Measurements from ENCODE around the gene TTBK2. TPM values are rescaled to one million over a fixed set of nuclear protein-coding genes. Genes with fewer than 3 reads are reported as not detected.
A peak's percentile ranks its signal among the peaks of the same experiment; 100 is the strongest.
"Not testable (repeated sequence)": the region's sequence is repeated elsewhere in the genome, so short reads cannot be mapped to it uniquely, and the experiment has no call there.

Gene TTBK2
- total RNA-seq, 2 donors from 2014 or later, result 15.1 to 20.0 TPM

DNA sequence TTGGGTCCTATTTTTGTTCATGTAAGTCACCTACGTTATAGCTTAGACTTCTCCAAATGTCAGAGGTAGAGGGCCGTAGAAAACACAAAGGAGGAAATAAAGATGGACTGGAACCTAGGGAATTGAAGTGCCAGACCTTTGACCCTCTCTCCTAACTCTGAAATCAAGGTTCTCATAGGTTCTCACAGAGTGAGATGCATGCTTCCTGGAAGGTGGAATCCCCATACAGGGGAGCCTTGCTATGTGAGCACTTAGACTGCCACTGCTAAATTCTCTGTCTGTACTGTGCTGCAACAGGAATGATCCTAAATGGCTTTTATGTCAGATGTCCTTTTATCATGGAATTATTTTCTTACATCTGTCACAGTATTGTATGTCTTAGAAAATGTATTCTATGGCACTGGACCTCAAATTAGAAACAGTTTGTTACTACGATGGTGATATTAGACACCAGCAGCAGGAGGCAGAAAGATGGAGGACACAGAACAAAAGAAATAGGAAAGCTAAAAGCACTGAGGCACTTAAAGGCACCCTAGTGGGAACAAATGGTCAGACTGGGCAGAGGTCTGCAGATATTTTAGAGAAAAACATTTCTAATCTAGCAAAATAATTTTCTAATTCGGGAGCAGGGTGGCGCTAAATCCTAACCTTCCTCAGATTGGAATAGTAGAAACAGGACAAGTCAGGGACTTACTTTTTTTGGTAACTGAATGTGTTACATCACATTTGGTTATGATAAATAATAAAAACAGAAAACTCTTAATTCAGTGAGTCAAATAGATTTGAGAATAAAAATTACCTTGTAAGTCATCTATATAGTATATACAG lies 123.4 kb downstream of the TTBK2 start:
- H3K4me3 Mint-ChIP-seq, result no peak overlapping the region
- no peaks in the 10 kb centered on the region for H3K9me3 ChIP-seq (ENCODE audit: control insufficient read depth, low read length, poor library complexity, severe bottlenecking)
- ATAC-seq, result no peak
- H3K27me3 Mint-ChIP-seq, result no peaks in the 10 kb centered on the region
- H3K36me3 Mint-ChIP-seq (ENCODE audit: low read depth), result peaks cover 11% of the 10 kb centered on the region
- no peak for DNase-seq
- no peak overlapping the region for H3K27ac Mint-ChIP-seq
- H3K4me1 Mint-ChIP-seq, result peaks cover 13% of the 10 kb centered on the region

DNA sequence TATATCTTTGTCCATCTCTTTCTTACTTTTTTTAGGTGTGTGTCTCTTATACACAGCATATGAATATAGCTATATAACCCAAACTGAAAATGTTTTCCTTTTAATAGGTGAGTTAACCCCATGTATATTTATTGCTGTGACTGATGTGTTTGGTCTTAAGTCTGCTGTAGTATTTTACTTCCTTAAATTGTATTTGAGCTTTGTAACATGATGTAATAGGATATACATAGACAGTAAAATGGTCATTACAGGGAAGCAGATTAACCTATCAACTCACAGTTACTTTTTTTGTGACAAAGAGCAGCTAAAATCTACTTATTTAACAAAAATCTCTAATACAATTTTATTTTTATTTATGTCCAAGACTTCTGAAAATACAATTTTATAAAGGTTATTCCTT lies 131.9 kb downstream of the TTBK2 start:
- peaks cover 5% of the 10 kb centered on the region for H3K4me1 Mint-ChIP-seq
- H3K36me3 Mint-ChIP-seq (ENCODE audit: low read depth), result peaks cover 8% of the 10 kb centered on the region
- ATAC-seq (no peak), DNase-seq (no peak)
- no peak overlapping the region for H3K27ac Mint-ChIP-seq
- H3K4me3 Mint-ChIP-seq, result no peak overlapping the region
- no peaks in the 10 kb centered on the region for H3K9me3 ChIP-seq (ENCODE audit: control insufficient read depth, low read length, poor library complexity, severe bottlenecking)
- H3K27me3 Mint-ChIP-seq, result no peaks in the 10 kb centered on the region

DNA sequence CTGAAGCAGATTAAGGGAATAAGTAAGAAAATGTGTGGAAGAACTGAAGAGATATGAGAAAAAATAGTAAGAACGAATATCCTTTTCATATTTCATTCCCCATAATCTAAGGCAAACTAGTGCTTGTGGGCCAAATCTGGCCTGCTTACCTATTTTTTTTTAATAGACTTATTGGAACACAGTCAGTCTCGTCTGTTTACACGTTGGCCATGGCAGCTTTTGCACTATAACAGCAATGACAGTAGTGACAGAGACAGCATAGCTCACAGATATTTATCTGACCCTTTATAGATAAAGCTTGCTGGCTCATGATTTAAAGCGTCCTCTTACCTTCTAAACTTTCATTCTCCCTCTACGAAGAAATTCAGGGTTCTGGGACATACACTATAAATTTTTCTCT lies 133.6 kb downstream of the TTBK2 start:
- peaks cover 5% of the 10 kb centered on the region for H3K4me1 Mint-ChIP-seq
- H3K27me3 Mint-ChIP-seq, result no peaks in the 10 kb centered on the region
- no peak for DNase-seq
- no peak for ATAC-seq
- no peak overlapping the region for H3K27ac Mint-ChIP-seq
- no peaks in the 10 kb centered on the region for H3K9me3 ChIP-seq (ENCODE audit: control insufficient read depth, low read length, poor library complexity, severe bottlenecking)
- no peak overlapping the region for H3K4me3 Mint-ChIP-seq
- H3K36me3 Mint-ChIP-seq (ENCODE audit: low read depth), result peaks cover 13% of the 10 kb centered on the region

DNA sequence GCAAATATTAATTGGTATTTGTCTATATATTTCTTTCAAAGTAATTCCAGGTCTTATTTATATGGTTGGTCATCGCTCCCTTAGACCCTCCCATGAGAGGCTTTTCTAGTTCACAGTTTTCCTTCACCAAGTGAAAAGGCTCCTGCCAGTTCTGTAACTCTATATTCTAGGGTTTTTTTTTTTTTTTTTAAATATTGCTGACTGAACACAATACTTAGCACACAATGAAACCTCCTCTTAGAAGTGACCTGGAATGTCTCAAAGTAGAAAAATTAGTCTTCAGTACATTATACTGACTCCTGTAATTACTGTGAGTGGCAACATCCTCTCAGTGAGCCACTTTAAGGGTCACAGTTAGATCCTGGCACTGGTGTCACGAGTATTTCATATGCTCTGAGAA lies 135.0 kb downstream of the TTBK2 start:
- no peak overlapping the region for H3K4me3 Mint-ChIP-seq
- no peaks in the 10 kb centered on the region for H3K9me3 ChIP-seq (ENCODE audit: control insufficient read depth, low read length, poor library complexity, severe bottlenecking)
- H3K27ac Mint-ChIP-seq, result no peak overlapping the region
- peaks cover 5% of the 10 kb centered on the region for H3K4me1 Mint-ChIP-seq
- H3K27me3 Mint-ChIP-seq, result no peaks in the 10 kb centered on the region
- H3K36me3 Mint-ChIP-seq (ENCODE audit: low read depth), result peaks cover 9% of the 10 kb centered on the region
- ATAC-seq, result no peak
- DNase-seq, result no peak

DNA sequence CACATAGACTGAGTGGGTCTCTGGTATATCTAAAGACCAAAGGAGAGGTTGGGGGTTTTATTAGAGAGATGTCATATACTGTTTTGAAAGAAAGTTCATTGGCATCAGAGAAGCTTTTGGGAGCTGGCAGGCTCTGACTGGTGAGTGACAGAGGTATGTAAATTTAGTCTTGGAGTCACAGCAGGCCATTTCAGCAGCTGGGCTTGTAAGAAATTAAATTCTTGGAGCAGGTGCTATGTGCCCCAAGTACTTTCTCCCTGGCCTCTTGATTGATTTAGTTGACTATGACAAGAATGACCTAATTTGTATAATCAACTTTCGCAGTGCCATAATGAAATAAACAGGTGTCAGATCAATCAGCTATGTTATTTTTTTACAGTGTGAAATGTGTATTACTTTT lies 135.9 kb downstream of the TTBK2 start:
- Mint-ChIP-seq H3K4me1 (peaks cover 5% of the 10 kb centered on the region), H3K27me3 (no peaks in the 10 kb centered on the region), H3K4me3 (no peak overlapping the region), H3K27ac (no peak overlapping the region), H3K36me3 (ENCODE audit: low read depth) (peaks cover 9% of the 10 kb centered on the region)
- H3K9me3 ChIP-seq (ENCODE audit: control insufficient read depth, low read length, poor library complexity, severe bottlenecking), result no peaks in the 10 kb centered on the region
- no peak for DNase-seq
- no peak for ATAC-seq

DNA sequence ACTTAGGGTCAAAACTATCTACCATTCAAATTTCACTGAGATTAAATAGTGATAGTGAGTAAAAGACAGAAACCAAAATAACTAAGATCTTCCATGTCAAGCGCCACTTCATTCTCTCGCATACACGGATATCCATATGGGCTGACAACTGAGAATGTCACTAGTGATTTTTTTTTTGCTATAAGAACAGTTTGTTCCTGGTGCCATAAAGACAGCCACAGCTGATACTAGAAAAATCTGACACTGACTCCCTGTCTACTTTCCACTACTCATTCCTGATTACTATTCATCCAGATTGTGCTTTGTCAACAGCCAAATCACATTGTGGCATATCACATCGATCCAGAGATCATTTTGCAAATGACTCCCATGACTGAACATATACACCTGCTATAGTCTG lies 137.9 kb downstream of the TTBK2 start:
- DNase-seq (no peak), ATAC-seq (no peak)
- no peaks in the 10 kb centered on the region for H3K9me3 ChIP-seq (ENCODE audit: control insufficient read depth, low read length, poor library complexity, severe bottlenecking)
- Mint-ChIP-seq H3K4me1 (peaks cover 2% of the 10 kb centered on the region), H3K27ac (no peak overlapping the region), H3K27me3 (no peaks in the 10 kb centered on the region), H3K4me3 (no peak overlapping the region), H3K36me3 (ENCODE audit: low read depth) (peaks cover 9% of the 10 kb centered on the region)

DNA sequence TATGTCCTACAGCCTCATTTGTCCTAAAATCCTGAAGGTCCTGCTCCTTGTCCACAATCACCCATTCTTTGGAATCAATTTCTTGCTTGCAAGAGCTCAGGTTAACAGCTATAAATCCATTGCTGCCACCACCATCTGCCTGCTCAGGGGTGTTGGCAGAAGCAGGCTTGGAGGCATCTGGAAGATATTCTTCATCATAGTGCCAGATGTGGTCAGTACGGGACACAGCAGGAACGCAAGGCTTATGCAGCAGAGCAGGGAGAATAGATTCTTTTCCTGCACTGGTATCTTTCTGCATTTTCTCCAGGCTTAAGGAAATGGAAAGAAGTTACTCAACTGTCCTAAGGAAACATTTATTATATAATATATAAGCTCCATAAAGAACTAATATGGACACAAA lies 145.2 kb downstream of the TTBK2 start:
- no peaks in the 10 kb centered on the region for H3K9me3 ChIP-seq (ENCODE audit: control insufficient read depth, low read length, poor library complexity, severe bottlenecking)
- Mint-ChIP-seq H3K27ac (no peak overlapping the region), H3K36me3 (ENCODE audit: low read depth) (peaks cover 12% of the 10 kb centered on the region), H3K4me3 (no peak overlapping the region), H3K27me3 (no peaks in the 10 kb centered on the region), H3K4me1 (peaks cover 6% of the 10 kb centered on the region)
- ATAC-seq (no peak), DNase-seq (no peak)

DNA sequence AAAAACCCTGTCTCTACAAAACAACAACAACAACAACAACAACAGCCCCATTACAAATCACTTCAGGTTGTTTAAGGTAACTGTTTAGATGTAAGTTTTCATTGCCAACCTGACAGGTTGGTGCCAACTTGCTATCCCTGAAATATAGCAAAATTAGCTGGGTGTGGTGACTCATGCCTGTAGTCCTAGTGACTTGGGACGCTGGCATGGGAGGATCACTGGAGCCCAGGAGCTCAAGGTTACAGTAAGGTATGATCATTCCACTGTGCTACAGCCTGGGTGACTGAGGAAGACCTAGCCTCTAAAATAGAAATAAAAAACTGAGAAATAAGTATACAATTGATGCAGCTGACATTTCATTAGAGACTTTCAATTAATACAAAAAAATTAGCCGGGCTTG lies 147.7 kb downstream of the TTBK2 start:
- no peaks in the 10 kb centered on the region for H3K9me3 ChIP-seq (ENCODE audit: control insufficient read depth, low read length, poor library complexity, severe bottlenecking)
- ATAC-seq, result no peak
- Mint-ChIP-seq H3K4me3 (no peak overlapping the region), H3K27ac (peak overlapping the region; percentile 80), H3K4me1 (peaks cover 6% of the 10 kb centered on the region), H3K36me3 (ENCODE audit: low read depth) (peaks cover 12% of the 10 kb centered on the region), H3K27me3 (no peaks in the 10 kb centered on the region)
- DNase-seq, result no peak

DNA sequence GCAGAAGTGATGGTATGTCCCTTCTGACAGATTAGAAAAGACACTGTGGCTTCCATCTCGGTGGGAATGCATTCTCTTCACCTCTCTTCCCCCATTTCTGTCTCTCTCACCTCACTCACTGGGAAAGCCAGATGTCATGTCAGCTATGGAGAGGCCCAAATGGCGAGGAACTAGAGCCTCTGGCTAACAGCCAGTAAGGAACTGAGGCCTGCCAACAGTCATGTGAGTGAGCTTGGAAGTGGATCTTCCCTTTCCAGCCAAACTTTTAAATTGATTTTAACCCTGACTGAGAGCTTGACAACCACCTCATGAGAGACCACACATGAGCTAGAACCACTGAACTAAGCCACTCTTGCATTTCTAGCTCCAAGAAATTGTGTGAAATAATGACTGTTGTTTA lies 148.4 kb downstream of the TTBK2 start:
- ATAC-seq (no peak), DNase-seq (no peak)
- peaks cover 10% of the 10 kb centered on the region for H3K36me3 Mint-ChIP-seq (ENCODE audit: low read depth)
- no peak overlapping the region for H3K27ac Mint-ChIP-seq
- H3K9me3 ChIP-seq (ENCODE audit: control insufficient read depth, low read length, poor library complexity, severe bottlenecking), result no peaks in the 10 kb centered on the region
- peaks cover 6% of the 10 kb centered on the region for H3K4me1 Mint-ChIP-seq
- H3K4me3 Mint-ChIP-seq, result no peak overlapping the region
- no peaks in the 10 kb centered on the region for H3K27me3 Mint-ChIP-seq

DNA sequence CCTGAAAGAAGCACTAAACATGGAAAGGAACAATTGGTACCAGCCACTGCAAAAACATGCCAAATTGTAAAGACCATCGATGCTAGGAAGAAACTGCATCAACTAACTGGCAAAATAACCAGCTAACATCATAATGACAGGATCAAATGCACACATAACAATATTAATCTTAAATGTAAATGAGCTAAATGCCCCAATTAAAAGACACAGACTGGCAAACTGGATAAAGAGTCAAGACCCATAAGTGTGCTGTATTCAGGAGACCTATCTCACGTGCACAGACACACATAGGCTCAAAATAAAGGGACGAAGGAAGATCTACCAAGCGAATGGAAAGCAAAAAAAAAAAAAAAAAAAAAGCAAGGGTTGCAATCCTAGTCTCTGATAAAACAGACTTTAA lies 154.5 kb downstream of the TTBK2 start:
- H3K4me3 Mint-ChIP-seq; DNase-seq; ATAC-seq; H3K27me3 Mint-ChIP-seq; H3K27ac Mint-ChIP-seq; H3K9me3 ChIP-seq (ENCODE audit: control insufficient read depth, low read length, poor library complexity, severe bottlenecking); H3K36me3 Mint-ChIP-seq (ENCODE audit: low read depth); H3K4me1 Mint-ChIP-seq: not testable (repeated sequence)

DNA sequence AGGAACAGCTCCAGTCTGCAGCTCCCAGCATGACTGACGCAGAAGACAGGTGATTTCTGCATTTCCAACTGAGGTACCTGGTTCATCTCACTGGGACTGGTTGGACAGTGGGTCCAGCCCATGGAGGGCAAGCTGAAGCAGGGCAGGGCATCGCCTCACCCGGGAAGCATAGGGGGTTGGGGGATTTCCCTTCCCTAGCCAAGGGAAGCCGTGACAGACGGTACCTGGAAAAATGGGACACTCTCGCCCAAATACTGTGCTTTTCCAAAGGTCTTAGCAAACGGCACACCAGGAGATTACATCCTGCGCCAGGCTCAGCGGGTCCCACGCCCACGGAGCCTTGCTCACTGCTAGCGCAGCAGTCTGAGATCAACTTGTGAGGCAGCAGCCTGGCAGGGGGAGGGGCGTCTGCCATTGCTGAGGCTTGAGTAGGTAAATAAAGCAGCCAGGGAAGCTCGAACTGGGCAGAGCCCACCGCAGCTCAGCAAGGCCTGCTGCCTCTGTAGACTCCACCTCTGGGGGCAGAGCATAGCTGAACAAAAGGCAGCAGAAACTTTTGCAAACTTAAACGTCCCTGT lies 156.3 kb downstream of the TTBK2 start:
- not testable (repeated sequence) for H3K27ac Mint-ChIP-seq; H3K27me3 Mint-ChIP-seq; ATAC-seq; DNase-seq; H3K9me3 ChIP-seq (ENCODE audit: control insufficient read depth, low read length, poor library complexity, severe bottlenecking); H3K4me1 Mint-ChIP-seq; H3K36me3 Mint-ChIP-seq (ENCODE audit: low read depth); H3K4me3 Mint-ChIP-seq

DNA sequence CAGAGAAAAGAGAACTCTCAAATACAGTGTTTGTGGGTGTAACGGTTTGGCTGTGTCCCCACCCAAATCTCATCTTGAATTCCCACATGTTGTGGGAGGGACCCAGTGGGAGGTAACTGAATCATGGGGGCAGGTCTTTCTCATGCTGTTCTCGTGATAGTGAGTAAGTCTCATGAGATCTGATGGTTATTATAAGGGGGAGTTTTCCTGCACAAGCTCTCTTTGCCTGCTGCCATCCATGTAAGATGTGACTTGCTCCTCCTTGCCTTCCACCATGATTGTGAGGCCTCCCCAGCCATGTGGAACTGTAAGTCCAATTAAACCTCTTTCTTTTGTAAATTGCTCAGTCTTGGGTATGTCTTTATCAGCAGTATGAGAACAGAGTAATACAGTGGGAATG lies 158.8 kb downstream of the TTBK2 start:
- not testable (repeated sequence) for ATAC-seq; H3K27ac Mint-ChIP-seq; H3K4me1 Mint-ChIP-seq; H3K4me3 Mint-ChIP-seq; H3K9me3 ChIP-seq (ENCODE audit: control insufficient read depth, low read length, poor library complexity, severe bottlenecking); H3K36me3 Mint-ChIP-seq (ENCODE audit: low read depth); H3K27me3 Mint-ChIP-seq; DNase-seq

DNA sequence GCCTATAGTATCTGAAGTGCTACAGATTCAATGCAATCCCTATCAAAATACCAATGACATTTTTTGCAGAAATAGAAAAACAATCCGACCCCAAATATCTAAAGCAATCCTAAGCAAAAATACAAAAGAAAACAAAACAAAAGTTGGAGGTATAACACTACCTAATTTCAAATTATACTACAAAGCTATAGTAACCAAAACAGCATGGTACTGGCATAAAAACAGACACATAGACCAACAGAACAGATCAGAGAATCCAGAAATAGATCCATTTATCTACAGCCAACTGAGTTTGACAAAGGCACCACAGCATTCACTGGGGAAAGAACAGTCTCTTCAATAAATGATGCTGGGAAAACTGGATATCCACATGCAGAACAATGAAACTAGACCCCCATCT lies 159.8 kb downstream of the TTBK2 start:
- Mint-ChIP-seq H3K4me3 (no peak overlapping the region), H3K27ac (no peak overlapping the region), H3K36me3 (ENCODE audit: low read depth) (peaks cover 9% of the 10 kb centered on the region), H3K27me3 (no peaks in the 10 kb centered on the region), H3K4me1 (peaks cover 2% of the 10 kb centered on the region)
- DNase-seq, result no peak
- H3K9me3 ChIP-seq (ENCODE audit: control insufficient read depth, low read length, poor library complexity, severe bottlenecking), result peaks cover 4% of the 10 kb centered on the region
- ATAC-seq, result no peak

DNA sequence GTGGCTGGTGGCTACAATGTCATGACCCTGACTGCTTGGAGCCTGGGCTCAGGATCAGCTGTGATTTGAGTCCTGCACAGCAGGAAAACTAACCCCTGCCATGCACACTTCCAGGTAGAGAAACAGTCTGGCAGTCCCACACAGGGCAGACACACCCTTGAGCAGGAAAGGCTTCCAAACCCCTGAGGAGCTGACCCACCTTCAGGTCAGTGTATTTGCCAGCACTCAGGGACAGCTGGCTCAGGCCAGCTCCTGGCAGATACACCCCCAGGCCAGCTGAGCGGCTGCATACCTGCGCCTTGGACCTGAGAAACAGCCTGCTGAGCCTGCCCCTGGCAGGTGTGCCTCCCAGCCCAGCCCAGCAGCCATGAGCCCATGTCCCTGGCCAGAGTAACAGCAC lies 161.5 kb downstream of the TTBK2 start:
- DNase-seq (no peak), ATAC-seq (no peak)
- H3K4me3 Mint-ChIP-seq, result no peak overlapping the region
- H3K27me3 Mint-ChIP-seq, result no peaks in the 10 kb centered on the region
- no peak overlapping the region for H3K27ac Mint-ChIP-seq
- peaks cover 4% of the 10 kb centered on the region for H3K9me3 ChIP-seq (ENCODE audit: control insufficient read depth, low read length, poor library complexity, severe bottlenecking)
- peaks cover 2% of the 10 kb centered on the region for H3K4me1 Mint-ChIP-seq
- H3K36me3 Mint-ChIP-seq (ENCODE audit: low read depth), result peaks cover 7% of the 10 kb centered on the region

All from T-helper 17 cell (primary cell).